GM19328 (cell line): ENCODE results near the gene DCUN1D1.
"Not testable (repeated sequence)": the region's sequence is repeated elsewhere in the genome, so short reads cannot be mapped to it uniquely, and the experiment has no call there.

Experiments used
- ATAC-seq: cut with Tn5 transposase; IDR thresholded peaks from one replicate; pipeline ENCODE4 v1.9.1; 2021; ENCODE audit warnings: mild to moderate bottlenecking, moderate library complexity; ENCODE audit not compliant: unreplicated experiment

DCUN1D1 gene

DNA sequence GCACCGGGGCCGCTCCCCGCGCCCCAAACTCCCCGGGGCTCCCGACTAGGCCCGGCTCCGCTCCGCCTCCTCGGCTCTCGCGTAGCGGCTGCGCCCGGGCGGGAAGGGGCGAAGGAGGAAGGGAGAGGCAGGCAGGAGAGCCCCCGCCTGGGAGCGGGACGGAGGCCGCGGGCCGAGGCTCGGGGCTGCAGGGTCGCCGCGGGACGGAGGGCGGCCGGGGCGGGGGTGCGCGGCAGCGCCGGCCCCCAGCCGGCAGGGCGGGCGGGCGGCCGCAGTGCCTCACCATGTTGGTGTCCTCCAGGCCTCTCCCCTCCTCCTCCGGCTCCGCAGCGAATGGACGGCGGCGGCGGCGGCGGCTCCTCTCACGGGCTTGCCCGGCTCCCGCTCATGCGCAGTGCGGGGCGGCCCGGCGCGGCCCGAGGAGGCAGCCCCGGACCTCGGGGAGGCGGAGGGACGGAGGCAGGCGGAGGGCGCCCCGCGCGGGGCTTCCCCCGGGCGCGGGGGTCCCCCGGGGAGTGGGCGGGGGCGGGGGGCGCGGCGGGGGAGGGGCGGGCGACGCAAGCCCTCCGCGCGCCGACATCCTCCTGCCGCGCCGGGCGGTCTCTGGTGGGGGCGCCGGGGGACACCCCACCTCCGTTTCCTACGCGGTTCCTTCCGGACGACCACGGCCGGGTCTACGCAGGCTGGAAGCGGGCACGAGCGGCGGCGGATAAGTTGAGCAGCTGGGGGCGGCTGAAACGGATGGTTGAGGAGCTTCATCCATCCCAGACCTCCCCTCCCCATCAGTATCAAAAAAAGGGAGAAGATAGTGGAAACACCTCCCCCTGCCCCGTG lies at the start of gene DCUN1D1:
TSS of gene DCUN1D1 (minus strand) at position 335 of the 834 bp plus-strand sequence. CDS start at position 286, 49 bp downstream.
- peak; percentile 89 for ATAC-seq

DNA sequence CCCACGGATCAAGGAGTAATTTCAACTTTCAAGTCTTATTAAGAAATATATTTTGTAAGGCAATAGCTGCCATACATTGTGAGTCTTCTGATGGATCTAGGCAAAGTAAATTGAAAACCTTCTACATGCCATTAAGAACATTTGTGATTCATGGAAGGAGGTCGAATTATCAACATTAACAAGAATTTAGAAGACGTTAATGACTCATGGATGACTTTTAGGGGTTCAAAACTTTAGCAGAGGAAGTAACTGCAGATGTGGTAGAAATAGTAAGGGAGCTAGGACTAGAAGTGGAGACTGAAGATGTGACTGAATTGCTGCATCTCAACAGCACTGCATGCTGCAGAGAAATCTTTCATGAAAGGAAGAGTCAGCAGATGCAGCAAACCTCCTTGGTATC lies 48.1 kb upstream of the DCUN1D1 start:
- no peak for ATAC-seq

DNA sequence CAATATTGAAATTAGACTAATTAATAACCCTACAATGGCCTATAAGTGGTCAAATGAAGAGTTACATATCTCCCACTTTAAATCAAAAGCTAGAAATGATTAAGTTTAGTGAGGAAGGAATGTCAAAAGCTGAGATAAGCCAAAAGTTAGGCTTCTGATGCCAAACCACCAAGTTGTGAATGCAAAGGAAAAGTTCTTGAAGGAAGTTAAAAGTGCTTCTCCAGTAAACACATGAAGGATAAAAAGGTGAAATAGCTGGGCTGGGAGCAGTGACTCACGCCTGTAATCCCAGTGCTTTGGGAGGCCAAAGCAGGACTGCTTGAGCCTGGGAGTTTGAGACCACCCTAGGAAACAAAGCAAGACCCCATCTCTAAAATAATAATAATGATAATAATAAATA lies 46.9 kb upstream of the DCUN1D1 start:
- no peak for ATAC-seq

DNA sequence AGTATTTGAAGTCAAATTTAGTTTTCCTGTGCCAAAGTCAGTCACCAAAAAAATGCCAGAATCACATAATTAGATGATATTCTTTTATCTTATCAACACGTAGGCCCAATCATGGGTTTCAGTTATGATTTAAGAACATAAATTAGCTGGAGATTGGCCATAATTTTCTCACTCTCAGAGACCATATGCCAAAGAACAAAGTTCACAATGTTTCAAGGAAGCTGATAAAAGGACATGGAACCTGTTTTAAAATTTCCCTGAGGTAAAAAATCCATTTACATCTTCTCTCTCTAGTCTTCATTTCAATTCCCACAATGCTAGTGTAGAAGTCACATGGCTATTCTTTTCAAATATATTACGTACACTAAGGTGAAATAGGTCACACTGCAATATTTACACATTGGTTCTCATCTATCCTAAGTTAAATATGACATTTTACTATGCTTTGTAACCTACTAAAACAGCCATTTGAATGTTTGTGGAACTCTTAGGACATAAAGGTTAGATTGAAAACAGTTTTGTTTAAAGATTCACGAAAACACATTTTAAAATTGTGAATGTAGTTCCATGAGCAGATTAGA lies 42.7 kb upstream of the DCUN1D1 start:
- no peak for ATAC-seq

DNA sequence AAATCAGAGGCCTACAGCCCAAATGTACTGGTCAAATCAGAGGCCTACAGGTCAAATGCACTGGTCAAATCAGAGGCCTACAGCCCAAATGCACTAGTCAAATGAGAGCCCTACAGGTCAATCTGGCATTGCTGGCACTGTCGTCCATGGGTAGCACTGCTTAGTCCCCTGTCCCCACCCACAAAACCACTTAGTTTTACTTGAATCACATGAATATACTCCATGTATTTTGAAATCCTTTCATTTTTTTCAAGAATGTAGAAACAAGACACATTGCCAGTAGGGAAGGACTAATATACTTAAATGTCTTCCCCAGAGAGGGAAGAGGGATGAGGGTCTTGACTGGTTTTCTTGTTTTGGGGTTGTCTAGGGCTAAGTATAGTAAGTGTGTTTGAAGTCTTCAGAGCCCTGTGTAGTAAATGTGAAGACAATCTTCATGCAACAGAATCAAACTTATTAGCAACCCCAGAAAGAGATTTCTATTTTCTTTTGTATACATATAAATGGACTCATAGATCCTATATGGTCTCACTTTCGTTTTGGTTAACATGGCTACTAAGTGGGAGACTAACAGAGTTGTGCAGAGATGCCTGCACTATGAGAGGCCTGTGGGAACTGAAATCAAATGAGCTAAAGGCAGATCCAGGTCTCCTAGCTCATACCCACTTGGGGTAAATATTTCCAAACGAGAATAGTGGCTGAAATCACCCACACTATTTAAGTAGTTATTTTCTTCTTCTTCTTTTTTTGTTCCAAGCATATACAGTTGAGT lies 38.3 kb upstream of the DCUN1D1 start:
- no peak for ATAC-seq

DNA sequence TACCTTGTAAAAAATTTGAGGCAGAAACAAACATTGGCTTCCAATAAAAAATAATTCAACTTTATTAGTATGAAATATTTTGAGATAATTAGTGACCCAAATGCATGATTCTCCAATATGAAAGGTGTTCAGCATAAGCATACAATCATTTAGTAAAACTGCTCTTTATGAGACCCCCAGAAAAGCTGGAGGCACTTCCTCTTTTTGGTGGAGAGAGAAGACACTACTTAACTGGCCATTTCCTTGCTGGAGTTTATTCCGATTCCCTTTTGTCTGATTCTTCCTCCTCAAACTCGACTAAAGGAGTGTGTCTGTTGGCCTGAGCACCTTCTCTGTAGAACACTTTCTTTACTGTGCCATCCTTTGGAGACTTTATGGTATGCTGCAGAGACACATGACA lies 34.8 kb upstream of the DCUN1D1 start:
- no peak for ATAC-seq

DNA sequence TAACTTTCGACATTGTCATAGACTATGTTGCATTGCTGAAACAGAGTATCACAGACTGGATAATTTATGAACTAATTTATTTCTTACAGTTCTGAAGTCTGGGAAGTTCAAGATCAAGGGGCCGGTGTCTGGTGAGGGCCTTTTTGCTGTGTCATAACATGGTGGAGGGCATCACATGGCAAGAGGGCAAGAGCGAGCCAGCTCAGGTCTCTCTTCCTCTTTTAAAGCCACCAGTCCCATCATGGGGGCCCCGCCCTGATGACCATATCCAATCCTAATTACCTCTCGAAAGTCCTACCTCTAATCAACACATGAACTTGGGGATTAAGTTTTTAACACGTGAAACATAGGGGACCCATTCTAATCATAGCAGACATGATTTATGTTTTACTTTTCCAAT lies 33.5 kb upstream of the DCUN1D1 start:
- ATAC-seq, result no peak

DNA sequence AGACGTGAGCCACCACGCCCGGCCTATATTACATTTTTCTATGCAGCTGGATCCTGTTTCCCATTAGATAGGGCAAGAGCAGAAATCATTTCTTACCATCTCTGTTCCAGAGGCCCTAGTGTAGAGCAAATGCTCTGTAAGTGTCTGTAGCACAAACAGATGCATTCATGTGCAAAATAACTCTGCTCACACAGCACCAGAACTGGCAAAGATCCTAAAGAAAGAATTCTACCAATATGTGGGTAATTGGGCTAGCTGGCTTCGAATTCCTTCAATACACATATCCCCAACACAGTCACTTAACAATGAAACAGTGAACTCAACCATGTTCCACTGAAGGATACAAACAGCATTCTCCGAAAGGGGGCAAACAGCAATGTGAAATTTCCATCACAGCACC lies 32.7 kb upstream of the DCUN1D1 start:
- no peak for ATAC-seq

DNA sequence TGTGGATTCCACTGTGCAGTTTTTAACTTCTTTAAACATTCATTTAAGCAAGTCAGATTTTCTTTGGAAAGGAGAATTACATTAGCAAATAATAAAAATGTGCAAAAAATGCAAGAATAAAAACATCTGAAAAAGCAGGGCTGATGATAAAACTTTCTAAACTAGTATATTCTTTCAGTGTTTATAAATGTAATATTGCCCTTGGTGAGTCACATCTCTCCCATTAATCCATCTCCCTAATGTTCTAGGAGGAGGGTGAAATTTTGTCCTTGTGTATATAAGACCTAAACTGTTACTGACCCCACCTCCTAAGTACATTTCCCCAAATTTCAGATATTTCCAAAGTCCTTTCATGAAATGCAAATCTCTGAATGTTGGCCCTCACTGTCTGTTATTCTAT lies 28.5 kb upstream of the DCUN1D1 start:
- no peak for ATAC-seq

DNA sequence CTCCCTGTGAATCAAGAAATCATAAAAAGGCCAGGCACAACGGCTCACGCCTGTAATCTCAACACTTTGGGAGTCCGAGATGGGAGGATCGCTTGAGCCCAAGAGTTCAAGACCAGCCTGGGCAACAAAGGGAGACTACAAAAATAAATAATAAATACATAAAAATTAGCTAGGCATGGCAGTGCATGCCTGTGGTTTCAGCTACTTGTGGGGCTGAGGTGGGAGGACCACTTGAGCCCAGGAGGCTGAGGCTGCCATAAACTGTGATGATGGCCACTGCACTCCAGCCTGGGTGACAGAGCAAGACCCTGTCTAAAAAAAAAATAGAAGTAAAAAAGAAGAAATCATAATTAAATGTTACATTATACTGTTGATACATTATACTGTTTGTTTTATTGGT lies 28.0 kb upstream of the DCUN1D1 start:
- no peak for ATAC-seq

DNA sequence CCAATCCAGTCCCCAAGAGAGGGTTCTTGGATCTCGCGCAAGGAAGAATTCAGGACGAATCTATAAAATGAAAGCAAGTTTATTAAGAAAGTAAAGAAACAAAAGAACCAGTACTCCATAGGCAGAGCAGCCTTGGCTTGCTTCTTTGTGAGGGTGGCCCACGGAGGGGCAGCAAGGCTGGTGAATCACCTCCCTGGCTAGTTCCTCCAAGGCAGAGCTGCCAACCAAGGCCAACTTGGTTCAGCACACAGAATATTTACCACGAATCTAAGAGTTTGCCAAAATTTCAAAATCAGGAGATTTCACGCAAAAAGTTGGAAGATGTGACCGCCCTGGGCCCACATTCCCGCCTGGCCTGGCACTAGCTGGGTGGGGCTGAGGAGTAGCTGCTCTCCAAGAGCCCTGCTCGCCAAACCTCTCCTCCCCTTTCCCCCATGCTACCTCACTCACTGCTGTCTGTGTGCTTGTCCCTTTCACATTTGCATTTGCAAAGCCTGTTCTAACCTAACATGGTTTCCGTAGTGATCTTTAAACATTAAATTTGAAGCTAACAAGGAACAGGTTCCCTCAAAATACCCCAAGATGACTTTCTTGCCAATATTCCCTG lies 26.2 kb upstream of the DCUN1D1 start:
- ATAC-seq, result no peak

DNA sequence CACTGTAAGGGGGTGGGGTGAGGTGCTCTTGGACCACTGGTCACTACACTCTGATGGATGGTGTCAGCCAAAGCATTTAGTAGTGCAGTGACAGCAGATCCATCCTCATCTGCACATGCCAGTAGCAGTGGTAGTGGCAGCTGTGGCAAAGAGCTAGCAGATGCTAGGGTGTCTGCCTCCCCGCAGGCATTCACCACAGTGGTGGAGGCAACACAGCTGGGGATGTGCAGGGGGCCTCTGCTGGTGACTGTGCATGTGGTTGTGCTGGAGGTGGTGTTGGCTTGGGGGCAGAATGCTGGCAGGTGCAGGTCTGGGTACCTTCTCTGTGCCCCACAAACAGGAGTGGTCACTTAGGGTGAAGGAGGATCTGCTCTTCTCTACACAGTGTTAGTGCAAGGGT lies 19.4 kb upstream of the DCUN1D1 start:
- ATAC-seq, result no peak

DNA sequence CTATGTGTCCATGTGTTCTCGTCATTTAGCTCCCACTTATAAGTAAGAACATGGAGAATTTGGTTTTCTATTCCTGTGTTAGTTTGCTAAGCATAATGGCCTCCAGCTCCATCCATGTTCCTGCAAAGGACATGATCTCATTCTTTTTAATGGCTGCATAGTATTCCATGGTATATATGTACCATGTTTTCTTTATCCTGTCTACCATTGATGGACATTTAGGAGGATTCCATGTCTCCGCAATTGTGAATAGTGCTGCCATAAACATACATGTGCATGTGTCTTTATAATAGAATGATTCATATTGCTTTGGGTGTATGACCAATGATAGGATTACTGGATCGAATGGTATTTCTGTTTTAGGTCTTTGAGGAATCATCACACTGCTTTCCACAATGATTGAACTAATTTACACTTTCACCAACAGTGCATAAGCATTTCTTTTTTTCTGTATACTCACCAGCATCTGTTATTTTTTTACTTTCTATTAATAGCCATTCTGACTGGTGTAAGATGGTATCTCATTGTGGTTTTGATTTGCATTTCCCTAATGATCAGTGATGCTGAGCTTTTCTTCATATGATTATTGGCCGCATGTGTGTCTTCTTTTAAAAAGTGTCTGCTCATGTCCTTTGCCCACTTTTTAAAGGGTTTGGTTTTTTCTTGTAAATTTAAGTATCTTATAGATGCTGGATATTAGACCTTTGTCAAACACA lies 13.3 kb upstream of the DCUN1D1 start:
- not testable (repeated sequence) for ATAC-seq

DNA sequence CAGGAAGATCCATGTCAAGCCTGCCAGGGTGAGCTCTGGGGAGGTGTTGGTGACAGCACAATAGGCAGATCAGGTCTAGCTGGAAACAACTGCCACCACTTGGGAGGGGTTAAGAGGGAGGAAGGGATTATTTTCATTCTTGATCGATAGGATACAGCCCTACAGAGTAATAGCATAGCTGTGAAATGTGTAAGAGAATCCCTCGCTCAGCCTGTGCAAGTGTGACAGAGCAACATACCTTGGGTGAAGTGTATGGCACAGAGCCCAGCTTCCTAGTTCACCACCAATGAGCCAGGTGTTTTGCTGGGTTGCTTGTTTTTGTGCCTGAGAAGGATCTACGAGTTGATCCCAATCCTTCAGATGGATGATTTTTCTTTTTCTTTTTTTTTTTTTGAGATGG lies 9.2 kb upstream of the DCUN1D1 start:
- no peak for ATAC-seq

DNA sequence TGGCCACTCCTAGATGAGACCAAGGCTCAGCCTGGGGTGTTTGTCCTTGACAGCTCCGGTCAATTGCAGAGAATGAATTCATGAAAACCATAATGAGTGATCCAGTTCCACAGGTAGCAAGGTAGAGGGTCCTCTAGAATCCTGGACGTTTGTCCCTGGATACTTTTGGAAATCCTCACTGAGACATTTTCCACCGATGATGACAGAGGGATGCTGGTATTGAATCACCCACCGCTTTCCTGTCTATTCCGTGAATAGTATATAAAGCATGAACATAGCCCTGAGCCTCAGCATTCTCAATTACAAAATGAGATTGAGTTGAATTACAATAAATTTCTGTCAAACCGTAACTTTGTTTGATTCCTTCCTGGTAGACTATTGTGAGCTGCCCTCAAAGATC lies 5.7 kb upstream of the DCUN1D1 start:
- ATAC-seq, result no peak

DNA sequence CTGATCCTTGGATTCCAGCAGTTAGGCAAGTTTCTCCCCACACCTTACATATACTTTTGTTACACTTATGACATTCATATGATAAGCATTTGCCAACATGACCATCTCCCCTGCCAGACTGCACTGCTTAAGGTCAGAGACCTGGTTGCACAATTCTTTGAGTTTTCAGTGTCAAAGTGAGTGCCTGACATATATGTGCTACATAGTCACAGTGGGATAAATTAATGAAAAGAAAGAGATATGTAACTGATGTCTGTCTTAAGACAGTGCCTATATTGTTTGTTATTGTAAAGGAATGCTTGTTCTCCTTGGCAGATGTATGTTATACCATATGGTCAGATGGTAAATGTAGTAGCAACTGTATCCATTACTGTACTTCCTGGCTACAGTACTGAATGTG lies 3.5 kb upstream of the DCUN1D1 start:
- no peak for ATAC-seq

DNA sequence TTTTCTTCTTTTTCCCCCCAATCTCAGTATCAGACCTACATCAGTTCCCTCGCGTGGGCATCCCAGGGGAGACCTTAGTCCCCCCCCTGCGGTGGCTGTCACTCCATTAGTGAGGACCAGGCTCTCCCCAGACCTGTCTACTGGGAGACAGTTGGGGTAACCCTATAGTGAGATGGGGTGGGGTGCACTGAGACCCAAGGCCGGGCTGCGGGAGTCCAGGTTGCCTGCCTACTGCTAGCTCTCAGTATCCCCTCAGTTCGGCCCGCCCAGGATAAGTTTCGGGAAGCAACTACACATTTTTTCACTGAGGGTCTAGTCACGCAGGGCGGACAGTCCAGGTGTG lies 671 bp upstream of the DCUN1D1 start:
- ATAC-seq, result no peak

DNA sequence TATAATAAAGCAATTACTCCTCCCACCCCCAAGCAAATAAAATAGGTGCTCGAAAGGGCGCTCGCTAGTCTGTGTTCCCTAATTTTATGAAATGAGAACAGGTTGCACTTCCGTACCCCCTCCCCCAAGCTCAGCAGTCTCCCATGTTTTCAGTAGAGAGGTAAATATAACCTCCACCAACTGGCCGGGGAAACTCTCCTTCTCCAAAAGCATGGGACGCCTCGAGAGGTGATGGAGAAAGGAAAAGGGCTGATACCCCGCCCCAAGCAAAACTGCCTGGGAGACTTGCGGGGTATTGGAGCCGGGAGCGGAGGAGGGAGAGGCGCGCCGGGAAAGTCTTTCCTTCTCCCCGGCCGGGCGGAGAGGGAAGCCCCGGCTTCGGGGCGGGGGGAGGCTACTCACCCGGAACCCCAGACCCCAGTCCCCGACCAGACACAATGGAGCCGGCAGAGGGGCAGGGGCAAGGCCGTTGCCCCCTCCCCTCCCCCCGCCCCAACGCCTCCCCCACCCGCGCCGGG lies 605 bp downstream of the DCUN1D1 start:
- ATAC-seq, result no peak

DNA sequence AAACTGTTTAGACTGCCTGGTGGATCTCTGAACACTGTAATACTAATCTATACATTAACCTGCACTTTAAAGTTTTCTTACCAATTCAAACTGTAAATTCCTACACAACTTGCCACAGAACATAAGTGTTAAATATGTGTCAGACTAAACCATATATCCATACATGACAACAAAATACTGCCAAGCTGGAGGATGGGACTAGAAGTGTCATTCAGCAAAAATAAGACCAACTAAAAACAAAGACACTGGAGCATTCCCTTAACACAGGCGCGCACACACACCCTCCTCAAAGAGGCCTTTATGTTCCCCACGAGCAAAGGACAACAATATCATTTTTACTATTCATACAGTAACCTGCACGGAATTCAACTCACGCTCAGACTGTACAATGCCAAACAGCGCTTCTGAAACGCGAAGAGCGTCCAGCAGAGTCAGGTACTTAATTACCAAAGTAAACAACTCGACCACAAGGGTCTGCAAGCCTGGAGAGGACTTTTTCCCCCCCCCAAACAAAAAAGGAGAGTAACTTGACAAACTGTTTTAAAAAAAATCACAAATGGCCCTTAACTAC lies 1.1 kb downstream of the DCUN1D1 start:
- no peak for ATAC-seq

DNA sequence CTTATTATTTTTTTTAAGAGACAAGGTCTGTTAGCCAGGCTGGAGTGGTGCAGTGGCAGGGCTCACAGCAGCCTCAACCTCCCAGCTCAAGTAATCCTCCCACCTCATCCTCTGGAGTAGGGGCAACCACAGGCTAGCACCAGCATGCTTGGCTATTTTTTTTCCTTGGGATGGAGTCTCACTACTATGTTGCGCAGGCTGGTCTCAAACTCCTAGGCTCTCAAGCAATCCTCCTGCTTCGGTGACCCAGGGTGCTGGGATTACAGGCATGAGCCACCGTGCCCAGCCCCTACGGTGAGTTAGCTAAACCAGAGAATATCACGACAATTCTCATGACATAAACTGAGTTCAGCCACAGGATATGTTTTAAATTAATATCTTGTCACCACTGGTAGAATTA lies 2.0 kb downstream of the DCUN1D1 start:
- ATAC-seq, result no peak
